HG03097 (cell line): ENCODE data around the gene ZFPM1.

Experiments used
- ATAC-seq: cut with Tn5 transposase; IDR thresholded peaks from one replicate; pipeline ENCODE4 v1.9.1; 2021; ENCODE audit not compliant: unreplicated experiment, low FRiP score

ZFPM1 gene

DNA sequence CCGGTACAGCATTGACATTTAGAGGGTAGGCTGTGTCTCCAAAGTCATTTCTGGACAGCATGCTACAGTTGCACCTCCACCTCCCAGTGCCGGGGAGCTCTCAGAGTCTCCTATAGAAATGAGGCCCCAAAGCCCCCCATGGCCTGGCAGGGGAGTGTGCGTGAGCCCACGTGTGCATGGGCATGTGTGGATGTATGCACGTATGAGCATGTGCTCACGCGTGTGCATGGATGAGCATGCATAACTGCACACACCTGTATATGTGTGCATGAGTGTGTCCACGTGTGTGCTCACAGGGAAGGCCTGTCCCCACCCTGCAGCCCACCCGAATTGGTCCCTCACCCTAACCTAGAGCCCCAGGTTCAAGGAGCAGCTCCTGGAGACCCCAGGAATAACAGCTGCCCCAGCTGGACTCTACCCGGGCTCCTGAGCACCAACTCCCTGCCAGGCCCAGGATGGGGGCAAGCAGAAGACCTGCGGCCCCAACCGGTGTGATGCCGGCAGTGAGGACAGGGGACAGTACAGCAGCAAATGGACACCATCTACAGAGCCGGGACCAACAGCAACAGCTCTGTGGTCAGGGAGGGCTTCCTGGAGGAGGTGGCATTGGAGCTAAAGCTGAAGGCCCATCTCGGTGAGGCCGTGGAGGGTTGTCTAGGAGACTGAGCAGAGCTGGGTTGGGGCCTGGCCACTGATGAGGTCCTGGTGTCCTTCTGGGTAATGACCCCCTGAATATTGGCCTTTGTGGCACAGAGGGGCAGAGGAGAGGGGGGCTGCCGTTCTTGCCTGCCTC lies 35.2 kb upstream of the ZFPM1 start:
- ATAC-seq, result no peak

DNA sequence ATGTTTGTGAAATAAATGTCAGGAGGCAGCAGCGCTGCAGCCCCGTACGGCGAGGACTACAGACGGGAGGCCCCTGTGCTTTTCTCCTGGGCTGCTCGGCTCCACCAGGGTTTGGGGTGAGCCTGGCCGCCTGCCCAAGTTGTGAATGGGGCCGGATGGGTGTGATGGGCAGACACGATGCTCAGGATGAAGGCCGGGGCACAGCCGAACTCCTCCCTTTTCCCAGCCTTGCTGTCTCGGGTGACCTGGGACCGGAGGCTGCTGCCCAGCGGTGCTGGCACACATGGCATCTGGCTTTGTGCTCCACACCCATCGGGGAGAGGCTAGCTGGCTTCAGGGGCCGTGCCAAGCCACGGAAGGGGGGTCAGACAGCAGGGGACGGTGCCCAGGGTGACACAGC lies 34.2 kb upstream of the ZFPM1 start:
- ATAC-seq, result no peak

DNA sequence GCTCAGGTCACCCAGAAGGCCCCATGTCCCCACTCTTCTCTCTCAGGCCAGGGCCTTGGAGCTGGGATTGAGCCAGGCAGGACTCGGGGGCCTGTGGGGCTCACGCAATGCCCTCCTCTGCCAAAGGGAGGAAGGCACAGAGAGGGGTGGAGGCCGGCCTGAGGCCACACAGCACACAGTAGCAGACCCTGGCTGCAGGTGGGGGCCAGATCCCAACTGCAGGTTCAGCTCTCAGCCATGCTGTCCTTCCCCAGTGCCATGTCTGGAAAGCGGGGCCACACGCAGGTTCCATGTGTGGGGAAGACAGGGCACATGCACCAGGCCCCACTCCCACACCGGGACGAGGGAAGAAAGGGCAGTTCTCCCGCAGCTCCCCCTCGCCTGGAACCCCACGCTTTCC lies 33.3 kb upstream of the ZFPM1 start:
- ATAC-seq, result no peak

DNA sequence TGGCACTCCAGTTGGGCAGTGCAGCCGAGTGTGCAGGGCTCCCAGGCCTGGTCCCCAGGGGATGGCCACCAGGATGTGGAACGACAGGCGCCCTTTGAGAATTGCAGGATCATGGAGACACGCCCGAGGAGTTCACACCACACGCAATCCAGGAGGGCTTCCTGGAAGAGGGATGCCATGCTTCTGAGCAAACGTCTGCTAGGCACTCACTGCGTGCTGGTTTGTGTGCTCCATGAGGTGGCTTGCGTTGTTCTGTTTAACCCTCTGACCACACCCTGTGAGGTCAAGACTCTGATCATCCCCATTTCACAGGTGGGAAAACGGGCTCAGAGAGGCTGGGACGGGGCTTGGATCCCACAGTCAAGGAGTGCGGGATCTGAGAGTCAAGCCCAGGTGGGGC lies 32.6 kb upstream of the ZFPM1 start:
- ATAC-seq, result no peak

DNA sequence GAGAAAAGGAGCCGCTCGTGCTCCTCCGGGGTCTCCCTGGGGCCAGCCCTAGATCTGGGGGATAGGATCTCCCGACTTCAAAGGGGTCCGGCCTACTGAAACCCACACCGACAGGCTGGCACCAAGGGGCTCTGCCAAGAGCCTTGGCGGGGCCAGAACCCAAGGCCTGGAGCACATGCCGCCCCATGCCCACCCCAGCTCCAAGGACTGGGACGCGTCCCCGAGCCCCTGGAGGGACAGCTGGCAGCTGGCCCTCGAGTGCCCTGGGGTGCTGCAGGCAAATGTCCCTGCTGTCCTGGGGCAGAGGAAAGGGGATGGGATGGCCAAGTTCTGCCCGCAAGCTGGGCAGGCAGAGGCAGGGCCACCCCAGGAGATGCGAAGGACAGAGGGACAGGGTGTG lies 31.8 kb upstream of the ZFPM1 start:
- no peak for ATAC-seq

DNA sequence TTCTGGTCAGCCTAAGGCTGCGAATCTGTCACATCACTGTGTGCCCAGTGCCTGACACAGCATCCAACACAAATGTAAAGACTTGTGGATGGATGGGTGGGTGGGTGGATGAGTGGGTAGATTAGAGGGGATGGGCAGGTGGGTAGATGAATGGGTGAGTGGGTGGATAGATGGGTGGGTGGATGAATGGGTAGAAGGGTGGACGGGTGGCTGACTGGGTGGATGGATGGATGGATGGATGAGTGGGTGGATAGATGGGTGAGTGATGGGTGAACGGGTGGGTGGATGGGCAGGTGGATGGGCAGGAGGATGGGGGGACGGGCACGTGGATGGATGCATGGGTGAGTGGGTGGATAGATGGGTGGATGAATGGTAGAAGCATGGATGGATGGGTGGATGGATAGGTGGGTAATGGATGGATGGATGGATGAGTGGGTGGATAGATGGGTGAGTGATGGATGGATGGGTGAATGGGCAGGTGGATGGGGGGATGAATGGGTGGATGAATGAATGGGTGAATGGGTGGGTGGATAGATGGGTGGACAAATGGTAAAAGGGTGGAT lies 31.1 kb upstream of the ZFPM1 start:
- ATAC-seq, result no peak

DNA sequence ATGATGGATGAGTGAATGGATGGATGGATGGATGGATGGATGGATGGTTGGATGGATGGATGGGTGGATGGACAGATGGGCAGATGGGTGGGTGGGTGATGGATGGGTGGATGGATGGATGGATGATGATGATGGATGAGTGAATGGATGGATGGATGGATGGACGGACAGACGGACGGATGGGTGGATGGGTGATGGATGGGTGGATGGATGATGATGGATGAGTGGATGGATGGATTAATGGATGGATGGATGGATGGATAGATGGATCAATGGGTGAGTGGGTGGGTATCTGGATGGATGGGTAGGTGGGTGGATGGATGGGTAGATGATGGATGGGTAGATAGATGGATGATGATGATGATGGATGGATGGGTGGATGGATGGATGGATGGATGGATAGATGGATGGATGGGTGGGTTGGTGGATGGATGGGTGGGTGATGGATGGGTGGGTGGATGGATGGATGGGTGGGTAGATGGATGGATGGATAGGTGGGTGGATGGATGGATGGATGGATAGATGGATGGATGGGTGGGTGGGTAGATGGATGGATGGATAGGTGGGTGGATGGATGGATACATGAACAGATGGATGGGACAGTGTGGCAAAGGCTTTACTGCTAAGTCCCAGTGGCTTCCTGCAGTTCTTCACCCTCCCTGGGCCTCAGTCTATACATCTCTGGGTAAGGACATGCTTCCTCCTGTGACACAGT lies 30.2 kb upstream of the ZFPM1 start:
- ATAC-seq, result no peak

DNA sequence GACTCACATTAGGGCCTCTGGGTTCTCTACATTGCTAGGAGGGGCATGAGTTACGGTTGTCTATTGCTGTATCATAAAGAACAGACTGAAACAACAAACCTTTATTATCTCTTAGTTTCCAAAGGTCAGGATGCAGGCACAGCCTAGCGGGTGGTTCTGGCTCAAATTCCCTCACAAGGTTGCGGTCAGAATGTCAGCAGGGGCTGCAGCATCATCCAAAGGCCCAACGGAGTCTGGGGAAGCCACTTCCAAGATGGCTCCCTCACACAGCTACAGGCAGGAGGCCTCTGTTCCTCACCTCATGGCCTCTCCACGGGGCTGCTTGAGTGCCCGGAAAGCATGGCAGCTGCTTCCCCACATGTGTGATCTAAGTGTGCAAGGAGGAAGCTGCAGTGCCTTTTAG lies 29.6 kb upstream of the ZFPM1 start:
- no peak for ATAC-seq

DNA sequence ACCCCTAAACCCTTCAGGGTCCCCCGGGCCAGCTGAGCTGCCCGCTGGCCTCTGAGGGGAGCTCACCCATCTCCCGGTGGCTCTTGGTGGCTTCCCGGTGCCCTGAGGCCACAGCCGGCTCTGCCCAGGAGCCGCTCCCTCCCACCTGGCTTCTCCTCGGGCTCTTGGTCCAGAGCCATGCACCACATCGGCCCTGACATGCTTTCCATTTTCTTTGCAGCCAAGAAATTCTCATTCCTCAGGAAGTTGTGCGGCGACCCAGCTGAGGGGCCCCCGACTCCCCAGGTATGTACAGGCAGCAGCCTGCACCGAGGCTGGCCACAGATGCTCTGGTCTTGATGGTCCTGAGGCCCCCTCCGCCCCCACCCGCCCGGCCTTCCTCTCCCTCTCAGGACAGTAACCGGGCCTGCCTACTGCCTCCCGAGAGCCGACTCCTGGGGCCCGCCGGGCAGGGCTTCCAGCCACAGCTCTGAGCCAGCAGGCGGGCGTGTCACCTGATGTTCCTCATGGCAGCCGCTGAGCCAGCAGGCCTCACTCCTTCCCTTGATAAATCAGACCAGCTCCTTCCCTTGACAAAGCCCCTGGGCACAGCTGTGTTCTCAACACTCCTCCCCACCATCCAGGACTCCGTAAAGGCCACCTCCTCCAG lies 28.4 kb upstream of the ZFPM1 start:
- no peak for ATAC-seq

DNA sequence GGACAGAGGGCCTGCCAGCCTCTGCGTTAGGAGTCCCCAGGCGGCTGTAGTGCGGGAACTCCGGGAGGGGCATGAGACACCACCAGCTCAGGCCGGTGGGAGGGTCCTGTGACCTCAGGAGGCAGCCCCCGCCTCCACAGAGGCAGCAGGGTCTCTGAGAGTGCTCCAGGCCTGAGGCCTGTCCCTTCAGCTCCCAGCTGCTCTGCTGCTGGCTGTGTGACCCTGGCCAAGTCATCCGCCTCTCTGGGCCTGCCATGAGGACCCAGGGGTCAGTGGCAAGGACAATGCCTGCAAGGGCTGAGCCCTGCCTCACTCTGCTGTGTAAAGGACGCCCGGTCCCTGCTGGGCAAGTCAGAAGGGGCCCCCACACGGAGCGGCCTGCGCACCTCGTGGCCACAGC lies 27.1 kb upstream of the ZFPM1 start:
- ATAC-seq, result no peak

DNA sequence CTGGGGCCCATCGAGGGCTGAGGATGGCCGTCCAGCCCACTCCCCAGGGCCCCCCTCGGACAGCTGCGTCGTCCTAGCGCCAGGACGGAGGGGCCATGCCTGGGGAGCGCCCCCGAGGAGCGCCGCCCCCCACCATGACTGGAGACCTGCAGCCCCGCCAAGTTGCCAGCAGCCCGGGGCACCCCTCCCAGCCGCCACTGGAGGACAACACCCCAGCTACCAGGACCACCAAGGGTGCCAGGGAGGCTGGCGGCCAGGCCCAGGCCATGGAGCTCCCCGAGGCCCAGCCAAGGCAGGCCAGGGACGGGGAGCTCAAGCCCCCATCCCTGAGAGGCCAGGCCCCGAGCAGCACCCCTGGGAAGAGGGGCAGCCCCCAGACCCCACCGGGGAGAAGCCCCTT lies 25.7 kb upstream of the ZFPM1 start:
- ATAC-seq, result no peak

DNA sequence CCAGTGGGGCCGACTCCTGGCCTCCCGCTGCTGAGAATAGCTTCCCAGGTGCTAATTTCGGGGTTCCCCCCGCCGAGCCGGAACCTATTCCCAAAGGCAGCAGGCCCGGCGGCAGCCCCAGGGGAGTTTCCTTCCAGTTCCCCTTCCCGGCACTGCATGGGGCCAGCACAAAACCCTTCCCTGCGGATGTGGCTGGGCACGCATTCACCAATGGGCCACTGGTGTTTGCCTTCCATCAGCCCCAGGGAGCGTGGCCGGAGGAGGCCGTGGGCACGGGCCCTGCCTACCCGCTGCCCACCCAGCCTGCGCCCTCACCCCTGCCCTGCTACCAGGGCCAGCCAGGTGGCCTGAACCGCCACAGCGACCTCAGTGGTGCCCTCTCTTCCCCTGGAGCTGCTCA lies 24.9 kb upstream of the ZFPM1 start:
- no peak for ATAC-seq

DNA sequence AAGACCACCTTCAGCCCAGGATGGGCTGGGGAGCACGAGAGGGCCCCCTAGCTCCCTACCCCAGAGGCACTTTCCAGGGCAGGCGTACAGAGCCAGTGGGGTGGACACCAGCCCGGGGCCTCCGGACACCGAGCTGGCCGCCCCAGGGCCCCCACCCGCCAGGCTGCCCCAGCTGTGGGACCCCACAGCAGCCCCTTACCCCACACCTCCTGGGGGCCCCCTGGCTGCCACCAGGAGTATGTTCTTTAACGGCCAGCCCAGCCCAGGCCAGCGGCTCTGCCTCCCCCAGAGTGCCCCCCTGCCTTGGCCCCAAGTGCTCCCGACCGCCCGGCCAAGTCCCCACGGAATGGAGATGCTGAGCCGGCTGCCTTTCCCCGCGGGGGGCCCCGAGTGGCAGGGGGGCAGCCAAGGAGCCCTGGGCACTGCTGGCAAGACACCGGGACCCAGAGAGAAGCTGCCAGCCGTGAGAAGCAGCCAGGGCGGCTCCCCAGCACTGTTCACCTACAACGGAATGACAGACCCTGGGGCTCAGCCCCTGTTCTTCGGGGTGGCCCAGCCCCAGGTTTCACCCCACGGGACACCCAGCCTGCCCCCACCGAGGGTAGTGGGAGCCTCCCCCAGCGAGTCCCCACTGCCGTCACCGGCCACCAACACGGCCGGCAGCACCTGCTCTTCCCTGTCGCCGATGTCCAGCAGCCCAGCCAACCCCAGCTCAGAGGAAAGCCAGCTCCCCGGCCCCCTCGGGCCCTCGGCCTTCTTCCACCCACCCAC lies 24.3 kb upstream of the ZFPM1 start:
- ATAC-seq, result no peak

DNA sequence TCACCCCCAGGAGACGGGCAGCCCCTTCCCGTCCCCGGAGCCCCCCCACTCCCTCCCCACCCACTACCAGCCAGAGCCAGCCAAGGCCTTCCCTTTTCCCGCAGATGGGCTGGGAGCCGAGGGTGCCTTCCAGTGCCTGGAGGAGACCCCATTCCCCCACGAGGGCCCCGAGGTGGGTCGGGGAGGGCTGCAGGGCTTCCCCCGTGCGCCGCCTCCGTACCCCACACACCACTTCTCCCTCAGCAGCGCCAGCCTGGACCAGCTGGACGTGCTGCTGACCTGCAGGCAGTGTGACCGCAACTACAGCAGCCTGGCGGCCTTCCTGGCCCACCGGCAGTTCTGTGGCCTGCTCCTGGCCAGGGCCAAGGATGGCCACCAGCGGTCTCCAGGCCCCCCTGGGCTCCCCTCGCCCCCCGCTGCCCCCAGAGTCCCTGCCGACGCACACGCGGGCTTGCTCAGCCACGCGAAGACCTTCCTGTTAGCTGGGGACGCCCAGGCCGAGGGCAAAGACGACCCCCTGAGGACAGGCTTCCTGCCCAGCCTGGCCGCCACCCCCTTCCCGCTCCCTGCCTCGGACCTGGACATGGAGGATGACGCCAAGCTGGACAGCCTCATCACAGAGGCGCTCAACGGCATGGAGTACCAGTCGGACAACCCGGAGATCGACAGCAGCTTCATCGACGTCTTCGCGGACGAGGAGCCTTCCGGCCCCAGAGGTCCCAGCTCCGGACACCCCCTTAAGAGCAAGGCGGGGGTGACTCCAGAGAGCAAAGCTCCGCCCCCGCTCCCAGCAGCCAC lies 23.5 kb upstream of the ZFPM1 start:
- ATAC-seq, result no peak

DNA sequence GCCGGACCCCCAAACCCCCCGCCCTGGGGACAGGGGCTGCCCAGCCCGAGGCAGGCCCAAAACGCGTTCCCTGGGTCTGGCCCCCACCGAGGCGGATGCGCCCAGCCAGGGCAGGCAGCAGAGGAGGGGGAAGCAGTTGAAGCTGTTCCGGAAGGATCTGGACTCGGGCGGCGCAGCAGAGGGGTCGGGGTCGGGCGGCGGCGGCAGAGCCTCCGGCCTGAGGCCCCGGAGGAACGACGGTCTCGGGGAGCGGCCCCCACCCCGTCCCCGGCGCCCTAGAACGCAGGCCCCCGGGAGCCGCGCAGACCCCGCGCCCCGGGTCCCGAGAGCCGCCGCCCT lies 22.9 kb upstream of the ZFPM1 start:
- ATAC-seq, result no peak

DNA sequence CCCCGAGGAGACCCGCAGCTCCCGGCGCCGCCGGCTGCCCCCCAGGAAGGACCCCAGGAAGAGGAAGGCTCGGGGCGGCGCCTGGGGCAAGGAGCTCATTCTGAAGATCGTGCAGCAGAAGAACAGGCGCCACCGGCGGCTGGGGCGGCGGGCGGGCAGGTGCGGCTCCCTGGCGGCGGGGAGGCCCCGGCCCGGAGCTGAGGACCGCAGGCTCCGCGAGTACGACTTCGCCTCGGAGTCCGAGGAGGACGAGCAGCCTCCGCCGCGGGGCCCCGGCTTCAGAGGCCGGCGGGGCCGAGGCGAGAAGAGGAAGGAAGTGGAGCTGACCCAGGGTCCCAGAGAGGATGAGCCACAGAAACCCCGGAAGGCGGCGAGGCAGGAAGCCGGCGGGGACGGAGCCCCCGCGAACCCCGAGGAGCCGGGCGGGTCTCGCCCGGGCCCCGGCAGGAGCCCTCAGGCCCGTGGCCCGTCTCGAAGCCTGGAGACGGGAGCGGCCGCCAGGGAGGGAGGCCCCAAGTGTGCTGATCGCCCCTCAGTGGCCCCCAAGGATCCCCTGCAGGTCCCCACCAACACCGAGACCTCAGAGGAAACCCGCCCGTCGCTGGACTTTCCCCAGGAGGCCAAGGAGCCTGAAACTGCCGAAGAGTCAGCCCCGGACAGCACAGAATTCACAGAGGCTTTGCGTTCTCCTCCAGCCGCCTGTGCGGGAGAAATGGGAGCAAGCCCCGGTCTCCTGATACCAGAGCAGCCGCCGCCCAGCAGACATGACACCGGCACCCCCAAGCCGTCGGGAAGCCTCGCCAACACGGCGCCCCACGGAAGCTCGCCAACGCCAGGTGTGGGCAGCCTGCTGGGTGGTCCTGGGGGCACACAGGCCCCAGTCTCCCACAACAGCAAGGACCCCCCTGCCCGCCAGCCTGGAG lies 22.3 kb upstream of the ZFPM1 start:
- no peak for ATAC-seq

DNA sequence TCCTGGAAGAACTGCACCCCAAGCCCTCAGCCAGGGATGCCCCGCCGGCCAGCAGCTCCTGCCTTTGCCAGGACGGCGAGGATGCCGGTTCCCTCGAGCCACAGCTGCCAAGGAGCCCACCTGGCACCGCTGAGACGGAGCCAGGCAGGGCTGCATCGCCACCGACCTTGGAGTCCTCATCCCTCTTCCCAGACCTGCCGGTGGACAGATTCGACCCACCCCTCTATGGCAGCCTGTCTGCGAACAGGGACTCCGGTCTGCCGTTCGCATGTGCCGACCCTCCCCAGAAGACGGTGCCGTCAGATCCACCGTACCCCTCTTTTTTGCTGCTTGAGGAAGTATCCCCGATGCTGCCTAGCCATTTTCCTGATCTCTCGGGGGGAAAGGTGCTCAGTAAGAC lies 21.4 kb upstream of the ZFPM1 start:
- ATAC-seq, result no peak

DNA sequence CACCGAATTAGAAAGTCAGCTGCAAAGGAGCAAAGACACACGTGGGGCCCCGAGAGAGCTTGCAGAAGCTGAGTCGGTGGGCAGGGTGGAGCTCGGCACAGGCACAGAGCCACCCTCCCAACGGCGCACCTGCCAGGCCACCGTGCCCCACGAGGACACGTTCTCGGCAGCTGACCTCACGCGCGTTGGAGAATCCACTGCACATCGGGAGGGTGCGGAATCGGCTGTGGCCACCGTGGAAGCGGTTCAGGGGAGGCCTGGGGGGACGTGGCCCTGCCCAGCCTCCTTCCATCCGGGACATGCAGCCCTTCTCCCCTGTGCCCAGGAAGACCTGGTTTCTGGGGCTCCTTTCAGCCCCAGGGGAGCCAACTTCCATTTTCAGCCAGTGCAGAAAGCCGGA lies 20.9 kb upstream of the ZFPM1 start:
- ATAC-seq, result no peak

DNA sequence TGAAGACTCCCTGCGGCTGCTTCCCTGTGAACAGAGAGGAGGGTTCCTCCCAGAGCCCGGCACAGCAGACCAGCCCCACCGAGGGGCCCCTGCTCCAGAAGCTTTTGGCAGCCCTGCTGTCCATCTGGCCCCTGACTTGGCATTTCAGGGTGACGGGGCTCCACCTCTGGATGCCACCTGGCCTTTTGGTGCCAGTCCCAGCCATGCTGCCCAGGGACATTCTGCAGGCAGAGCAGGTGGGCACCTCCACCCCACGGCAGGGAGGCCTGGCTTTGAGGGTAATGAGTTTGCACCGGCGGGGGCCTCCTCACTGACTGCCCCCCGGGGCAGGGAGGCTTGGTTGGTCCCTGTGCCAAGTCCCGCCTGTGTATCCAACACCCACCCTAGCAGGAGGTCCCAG lies 20.3 kb upstream of the ZFPM1 start:
- no peak for ATAC-seq
